SK-N-SH (cell line): ENCODE data around the gene MRI1.

Source experiments
- CTCF ChIP-seq: fragments of 200-600 bp; sonication (generic); IDR thresholded peaks from 2 replicates; pipeline ENCODE4 v1.6.1; 2017; ENCODE audit warnings: antibody characterized with exemption, mild to moderate bottlenecking, moderate library complexity
- GABPA ChIP-seq: IDR thresholded peaks from 2 replicates; pipeline ENCODE4 v1.4.0; 2012; ENCODE audit warnings: low read depth, mild to moderate bottlenecking
- IRF3 ChIP-seq: fragments of 150-350 bp; IDR thresholded peaks from 2 replicates; pipeline ENCODE4 v1.6.1; 2016; ENCODE audit warnings: mild to moderate bottlenecking, low read depth, low read length
- NFIC ChIP-seq: IDR thresholded peaks from 2 replicates; pipeline ENCODE4 v1.4.0; 2012; ENCODE audit warnings: borderline replicate concordance
- POLR2AphosphoS5 ChIP-seq: IDR thresholded peaks from 2 replicates; pipeline ENCODE4 v1.6.1; 2012; ENCODE audit warnings: low read depth, low read length
- SIN3A ChIP-seq: IDR thresholded peaks from 2 replicates; pipeline ENCODE4 v1.6.1; 2012; ENCODE audit warnings: low read depth, mild to moderate bottlenecking, low read length, moderate library complexity, borderline replicate concordance
- SMC3 ChIP-seq: IDR thresholded peaks from 2 replicates; pipeline ENCODE4 v1.6.1; 2012; ENCODE audit warnings: low read depth, low read length, improper control_type of control experiment
- TEAD4 ChIP-seq: IDR thresholded peaks from 2 replicates; pipeline ENCODE4 v1.4.0; 2012; ENCODE audit warnings: mild to moderate bottlenecking, borderline replicate concordance; ENCODE audit not compliant: insufficient read depth

- TF ChIP-seq IRF3 (no peak), SIN3A (no peak), SMC3 (no peak), NFIC (no peak), CTCF (peak; percentile 19; the same call in 1 of the 2 replicates), POLR2AphosphoS5 (no peak), TEAD4 (no peak), GABPA (no peak)
Measured at GRCh38 chr19:13761423-13761822, 2.9 kb upstream of the MRI1 start.
